ENCODE measurements around the gene GSK3B.

DNA sequence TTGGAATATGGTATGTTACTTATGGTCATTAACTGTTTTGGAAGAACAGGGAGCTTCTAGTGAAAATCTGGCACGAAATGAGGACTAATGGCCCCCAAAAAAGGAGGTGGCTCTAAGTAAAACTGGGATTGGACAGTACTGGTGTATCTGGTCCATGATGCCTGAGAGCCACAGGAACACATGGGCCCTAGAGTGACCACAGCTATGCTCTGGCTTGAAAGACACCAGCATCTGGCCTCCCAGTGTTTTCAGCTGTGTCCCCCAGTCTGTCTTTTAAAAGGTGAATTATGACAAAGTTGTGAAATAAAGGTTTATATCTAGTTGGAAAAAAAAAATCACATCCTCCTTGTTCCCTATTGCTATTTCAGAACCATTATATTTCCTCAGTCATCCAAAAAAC lies 64.5 kb downstream of the GSK3B start:
- no peak for TF ChIP-seq FOXA1 (IDR thresholded peaks at IDR 0.05)
- TF ChIP-seq FOXK2 (IDR thresholded peaks at IDR 0.05), result no peak
- no peak for TF ChIP-seq BHLHE40 (IDR thresholded peaks at IDR 0.05; ENCODE audit: borderline replicate concordance)
- no peak for TF ChIP-seq ZNF384 (IDR thresholded peaks at IDR 0.05)
- TF ChIP-seq PKNOX1 (IDR thresholded peaks at IDR 0.05), result no peak
- TF ChIP-seq SP1 (IDR thresholded peaks at IDR 0.05), result no peak
- TF ChIP-seq FOXM1 (IDR thresholded peaks at IDR 0.05; ENCODE audit: borderline replicate concordance), result no peak
- TF ChIP-seq TARDBP (IDR thresholded peaks at IDR 0.05), result no peak
- TF ChIP-seq LEF1 (IDR thresholded peaks at IDR 0.05; ENCODE audit: borderline replicate concordance), result no peak
- TF ChIP-seq SUZ12 (IDR thresholded peaks at IDR 0.05), result no peak
- TF ChIP-seq ELF4 (IDR thresholded peaks at IDR 0.05), result no peak
- TF ChIP-seq ARNT (IDR thresholded peaks at IDR 0.05), result no peak
- TF ChIP-seq NFRKB (IDR thresholded peaks at IDR 0.05), result no peak

Measured in HEK293T (cell line).